ENCODE results near the gene BCL2. TPM values are rescaled to one million over a fixed set of nuclear protein-coding genes. Genes with fewer than 3 reads are reported as not detected.

Gene BCL2
- total and polyA plus RNA-seq, 9 of the 15 experiments (the other 6 are each of a cell fraction or from before 2014, with no cell fraction given), result 0.10 to 1.1 (median 0.65) TPM

DNA sequence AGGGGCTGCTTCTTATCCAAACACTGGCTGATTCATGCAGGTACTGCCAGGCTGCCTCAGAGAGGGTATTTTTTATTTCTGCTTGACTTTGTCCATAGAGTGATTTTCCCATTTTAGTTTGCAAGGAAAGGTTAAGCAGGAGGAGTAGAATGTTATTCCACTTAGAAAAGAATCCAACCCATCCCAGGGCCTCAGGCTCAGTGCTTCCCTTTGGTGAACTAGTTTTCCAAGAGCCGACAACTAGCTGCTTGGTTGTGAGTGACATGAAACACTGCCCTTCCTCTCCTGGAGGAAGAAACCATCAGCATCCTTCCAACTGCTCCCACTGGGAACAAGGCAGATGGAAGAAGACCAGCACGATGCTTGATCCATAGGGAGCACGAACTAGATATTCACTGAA, 58.5 kb downstream of the BCL2 start:
- no TSS peak for BruUV-seq (replicated peaks)
- TF ChIP-seq, protein P1, sequence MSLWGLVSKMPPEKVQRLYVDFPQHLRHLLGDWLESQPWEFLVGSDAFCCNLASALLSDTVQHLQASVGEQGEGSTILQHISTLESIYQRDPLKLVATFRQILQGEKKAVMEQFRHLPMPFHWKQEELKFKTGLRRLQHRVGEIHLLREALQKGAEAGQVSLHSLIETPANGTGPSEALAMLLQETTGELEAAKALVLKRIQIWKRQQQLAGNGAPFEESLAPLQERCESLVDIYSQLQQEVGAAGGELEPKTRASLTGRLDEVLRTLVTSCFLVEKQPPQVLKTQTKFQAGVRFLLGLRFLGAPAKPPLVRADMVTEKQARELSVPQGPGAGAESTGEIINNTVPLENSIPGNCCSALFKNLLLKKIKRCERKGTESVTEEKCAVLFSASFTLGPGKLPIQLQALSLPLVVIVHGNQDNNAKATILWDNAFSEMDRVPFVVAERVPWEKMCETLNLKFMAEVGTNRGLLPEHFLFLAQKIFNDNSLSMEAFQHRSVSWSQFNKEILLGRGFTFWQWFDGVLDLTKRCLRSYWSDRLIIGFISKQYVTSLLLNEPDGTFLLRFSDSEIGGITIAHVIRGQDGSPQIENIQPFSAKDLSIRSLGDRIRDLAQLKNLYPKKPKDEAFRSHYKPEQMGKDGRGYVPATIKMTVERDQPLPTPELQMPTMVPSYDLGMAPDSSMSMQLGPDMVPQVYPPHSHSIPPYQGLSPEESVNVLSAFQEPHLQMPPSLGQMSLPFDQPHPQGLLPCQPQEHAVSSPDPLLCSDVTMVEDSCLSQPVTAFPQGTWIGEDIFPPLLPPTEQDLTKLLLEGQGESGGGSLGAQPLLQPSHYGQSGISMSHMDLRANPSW (CRISPR knock-in tag; IDR thresholded peaks at IDR 0.05), result no peak
- no peak for TF ChIP-seq HMGN3 (IDR thresholded peaks at IDR 0.05; ENCODE audit: borderline replicate concordance, extremely low read depth, insufficient read length, low read depth, low read length)
- H3K4me3 ChIP-seq, result no peak overlapping the region
- 10% methylated on average over 3 of the region's 3 CpGs for WGBS (ENCODE audit: insufficient coverage, low coverage, missing lambda C conversion rate)
- CTCF ChIA-PET (ENCODE audit: low intra/inter-chr PET ratio), result no interaction called here
- no peak overlapping the region for H3K27ac ChIP-seq (ENCODE audit: extremely low read depth, low read depth, low read length)
- intact Hi-C loops (cut with micrococcal nuclease) (no loop called here), in situ Hi-C loops (cut with MboI) (no loop called here)
- H3K9ac ChIP-seq (ENCODE audit: insufficient read depth in 1 of 2, low read depth in 2 of 2, low read length in 2 of 2), result no peak overlapping the region
- no peaks in the 10 kb centered on the region for H4K20me1 ChIP-seq (replicated peaks; ENCODE audit: control insufficient read depth, insufficient read depth, low read length)
- ATAC-seq (no peak), FAIRE-seq (no peak), DNase-seq (ENCODE audit: extremely low read depth in 1 of 4, low spot score in 3 of 4) (no peak)
- POLR2A ChIA-PET, result interaction anchor here (0.8 kb wide), 1 partner anchor 209 kb away, joined by 3 read pairs; no protein-coding TSS in a partner anchor
- no peak overlapping the region for H3K4me2 ChIP-seq (ENCODE audit: insufficient read depth, low read length)
- peaks cover 0 to 23% of the 10 kb centered on the region in 2 experiments; a peak in 3 of 5 replicates for H3K27me3 ChIP-seq (ENCODE audit: control insufficient read depth in 2 of 2, insufficient read depth in 2 of 2, low read length in 2 of 2)
- H3K9me3 ChIP-seq (replicated peaks; ENCODE audit: control insufficient read depth, insufficient read depth, low read depth, low read length), result no peaks in the 10 kb centered on the region
- no peaks in the 10 kb centered on the region for H3K79me2 ChIP-seq (ENCODE audit: control insufficient read depth, insufficient read depth, low read length)
- no peaks in the 10 kb centered on the region for H3K9me1 ChIP-seq (ENCODE audit: control insufficient read depth, insufficient read depth, low read length)
- no peaks in the 10 kb centered on the region for H3K36me3 ChIP-seq (ENCODE audit: control insufficient read depth, insufficient read depth, low read length)
- H3K4me1 ChIP-seq (replicated peaks in 1 of 2; ENCODE audit: control insufficient read depth in 2 of 2, insufficient read depth in 2 of 2, low read length in 2 of 2), result no peaks in the 10 kb centered on the region
- H2AFZ ChIP-seq (ENCODE audit: low read depth, low read length), result no peak overlapping the region

- H3K27ac ChIP-seq (ENCODE audit: extremely low read depth, low read depth, low read length), result no peak overlapping the region
- TF ChIP-seq, protein P2, sequence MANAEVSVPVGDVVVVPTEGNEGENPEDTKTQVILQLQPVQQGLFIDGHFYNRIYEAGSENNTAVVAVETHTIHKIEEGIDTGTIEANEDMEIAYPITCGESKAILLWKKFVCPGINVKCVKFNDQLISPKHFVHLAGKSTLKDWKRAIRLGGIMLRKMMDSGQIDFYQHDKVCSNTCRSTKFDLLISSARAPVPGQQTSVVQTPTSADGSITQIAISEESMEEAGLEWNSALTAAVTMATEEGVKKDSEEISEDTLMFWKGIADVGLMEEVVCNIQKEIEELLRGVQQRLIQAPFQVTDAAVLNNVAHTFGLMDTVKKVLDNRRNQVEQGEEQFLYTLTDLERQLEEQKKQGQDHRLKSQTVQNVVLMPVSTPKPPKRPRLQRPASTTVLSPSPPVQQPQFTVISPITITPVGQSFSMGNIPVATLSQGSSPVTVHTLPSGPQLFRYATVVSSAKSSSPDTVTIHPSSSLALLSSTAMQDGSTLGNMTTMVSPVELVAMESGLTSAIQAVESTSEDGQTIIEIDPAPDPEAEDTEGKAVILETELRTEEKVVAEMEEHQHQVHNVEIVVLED (CRISPR knock-in tag; IDR thresholded peaks at IDR 0.05), result no peak
- TF ChIP-seq, protein P3, sequence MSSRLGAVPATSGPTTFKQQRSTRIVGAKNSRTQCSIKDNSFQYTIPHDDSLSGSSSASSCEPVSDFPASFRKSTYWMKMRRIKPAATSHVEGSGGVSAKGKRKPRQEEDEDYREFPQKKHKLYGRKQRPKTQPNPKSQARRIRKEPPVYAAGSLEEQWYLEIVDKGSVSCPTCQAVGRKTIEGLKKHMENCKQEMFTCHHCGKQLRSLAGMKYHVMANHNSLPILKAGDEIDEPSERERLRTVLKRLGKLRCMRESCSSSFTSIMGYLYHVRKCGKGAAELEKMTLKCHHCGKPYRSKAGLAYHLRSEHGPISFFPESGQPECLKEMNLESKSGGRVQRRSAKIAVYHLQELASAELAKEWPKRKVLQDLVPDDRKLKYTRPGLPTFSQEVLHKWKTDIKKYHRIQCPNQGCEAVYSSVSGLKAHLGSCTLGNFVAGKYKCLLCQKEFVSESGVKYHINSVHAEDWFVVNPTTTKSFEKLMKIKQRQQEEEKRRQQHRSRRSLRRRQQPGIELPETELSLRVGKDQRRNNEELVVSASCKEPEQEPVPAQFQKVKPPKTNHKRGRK (tag; IDR thresholded peaks at IDR 0.05), result no peak
- TF ChIP-seq NR3C1 (CRISPR knock-in tag; IDR thresholded peaks at IDR 0.05), result no peak
Measured at GRCh38 chr18:63260380-63260754, 59.2 kb downstream of the BCL2 start.

More at GRCh38 chr18:63260380-63260754, 59.2 kb downstream of the BCL2 start:
- H3K4me1 ChIP-seq (replicated peaks in 1 of 2; ENCODE audit: control insufficient read depth in 2 of 2, insufficient read depth in 2 of 2, low read length in 2 of 2), result no peaks in the 10 kb centered on the region
- POLR2A ChIA-PET, result interaction anchor here (0.8 kb wide), 1 partner anchor 208 kb away, joined by 3 read pairs; no protein-coding TSS in a partner anchor
- whole genome bisulfite sequencing (ENCODE audit: insufficient coverage, low coverage, missing lambda C conversion rate), result 15% methylated on average over 7 of the region's 7 CpGs
- H3K36me3 ChIP-seq (ENCODE audit: control insufficient read depth, insufficient read depth, low read length), result no peaks in the 10 kb centered on the region
- intact Hi-C loops (cut with micrococcal nuclease), result no loop called here
- BruUV-seq (replicated peaks), result no TSS peak
- CTCF ChIA-PET (ENCODE audit: low intra/inter-chr PET ratio), result no interaction called here
- H4K20me1 ChIP-seq (replicated peaks; ENCODE audit: control insufficient read depth, insufficient read depth, low read length), result no peaks in the 10 kb centered on the region
- ATAC-seq (no peak), FAIRE-seq (no peak), DNase-seq (ENCODE audit: extremely low read depth in 1 of 4, low spot score in 3 of 4) (no peak)
- H3K79me2 ChIP-seq (ENCODE audit: control insufficient read depth, insufficient read depth, low read length), result no peaks in the 10 kb centered on the region
- in situ Hi-C loops (cut with MboI), result no loop called here
- no peak overlapping the region for H3K9ac ChIP-seq (ENCODE audit: insufficient read depth in 1 of 2, low read depth in 2 of 2, low read length in 2 of 2)
- no peak overlapping the region for H2AFZ ChIP-seq (ENCODE audit: low read depth, low read length)
- no peaks in the 10 kb centered on the region for H3K9me1 ChIP-seq (ENCODE audit: control insufficient read depth, insufficient read depth, low read length)
- no peaks in the 10 kb centered on the region for H3K9me3 ChIP-seq (replicated peaks; ENCODE audit: control insufficient read depth, insufficient read depth, low read depth, low read length)
- H3K27me3 ChIP-seq (ENCODE audit: control insufficient read depth in 2 of 2, insufficient read depth in 2 of 2, low read length in 2 of 2), result peaks cover 0 to 23% of the 10 kb centered on the region in 2 experiments; a peak in 3 of 5 replicates
- no peak overlapping the region for H3K4me3 ChIP-seq
- H3K4me2 ChIP-seq (ENCODE audit: insufficient read depth, low read length), result no peak overlapping the region

Measured in K562 (cell line).